HL-60 (cell line): Measurements from ENCODE around the gene CIDEC.
"Not testable (repeated sequence)": the region's sequence is repeated elsewhere in the genome, so short reads cannot be mapped to it uniquely, and the experiment has no call there.

Experiments
- CTCF ChIP-seq: IDR thresholded peaks from one replicate; pipeline ENCODE4 v1.5.1; 2011; ENCODE audit warnings: low read length, control low read depth, inconsistent platforms; ENCODE audit not compliant: insufficient read depth
- SPI1 ChIP-seq: IDR thresholded peaks from 2 replicates; pipeline ENCODE4 v1.6.1; 2012; ENCODE audit warnings: low read depth, mild to moderate bottlenecking, borderline replicate concordance
- TF ChIP-seq, protein P1 (sequence below): IDR thresholded peaks from 2 replicates; pipeline ENCODE4 v1.6.1; 2012; ENCODE audit warnings: low read depth; ENCODE audit not compliant: insufficient replicate concordance

GRCh38 chr3:9895715-9896114 is 15.7 kb upstream of the CIDEC start:
- TF ChIP-seq, protein P1, sequence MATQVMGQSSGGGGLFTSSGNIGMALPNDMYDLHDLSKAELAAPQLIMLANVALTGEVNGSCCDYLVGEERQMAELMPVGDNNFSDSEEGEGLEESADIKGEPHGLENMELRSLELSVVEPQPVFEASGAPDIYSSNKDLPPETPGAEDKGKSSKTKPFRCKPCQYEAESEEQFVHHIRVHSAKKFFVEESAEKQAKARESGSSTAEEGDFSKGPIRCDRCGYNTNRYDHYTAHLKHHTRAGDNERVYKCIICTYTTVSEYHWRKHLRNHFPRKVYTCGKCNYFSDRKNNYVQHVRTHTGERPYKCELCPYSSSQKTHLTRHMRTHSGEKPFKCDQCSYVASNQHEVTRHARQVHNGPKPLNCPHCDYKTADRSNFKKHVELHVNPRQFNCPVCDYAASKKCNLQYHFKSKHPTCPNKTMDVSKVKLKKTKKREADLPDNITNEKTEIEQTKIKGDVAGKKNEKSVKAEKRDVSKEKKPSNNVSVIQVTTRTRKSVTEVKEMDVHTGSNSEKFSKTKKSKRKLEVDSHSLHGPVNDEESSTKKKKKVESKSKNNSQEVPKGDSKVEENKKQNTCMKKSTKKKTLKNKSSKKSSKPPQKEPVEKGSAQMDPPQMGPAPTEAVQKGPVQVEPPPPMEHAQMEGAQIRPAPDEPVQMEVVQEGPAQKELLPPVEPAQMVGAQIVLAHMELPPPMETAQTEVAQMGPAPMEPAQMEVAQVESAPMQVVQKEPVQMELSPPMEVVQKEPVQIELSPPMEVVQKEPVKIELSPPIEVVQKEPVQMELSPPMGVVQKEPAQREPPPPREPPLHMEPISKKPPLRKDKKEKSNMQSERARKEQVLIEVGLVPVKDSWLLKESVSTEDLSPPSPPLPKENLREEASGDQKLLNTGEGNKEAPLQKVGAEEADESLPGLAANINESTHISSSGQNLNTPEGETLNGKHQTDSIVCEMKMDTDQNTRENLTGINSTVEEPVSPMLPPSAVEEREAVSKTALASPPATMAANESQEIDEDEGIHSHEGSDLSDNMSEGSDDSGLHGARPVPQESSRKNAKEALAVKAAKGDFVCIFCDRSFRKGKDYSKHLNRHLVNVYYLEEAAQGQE, result not testable (repeated sequence)
- TF ChIP-seq CTCF, SPI1: not testable (repeated sequence)
